ENCODE measurements around the gene SPATA46. TPM values are rescaled to one million over a fixed set of nuclear protein-coding genes. Genes with fewer than 3 reads are reported as not detected.

The SPATA46 gene
- total RNA-seq, 4 donors from 2014 or later: not detected

- in situ Hi-C loops (cut with MboI; ENCODE audit: low pct_ligation_motif_present in 1 of 4, low pct_unique_long_range_greater_than_20kb in 1 of 4, low sequenced_read_pairs in 3 of 4): no loop called here
- intact Hi-C loops (cut with DNase I; ENCODE audit: low total_unique reads): no loop called here
- WGBS, 2 donors (ENCODE audit: low coverage in 1 of 2): 82 to 90% methylated on average over 2 to 7 of the region's 7 CpGs
- no peak for DNase-seq
- Histone ChIP-seq H3K36me3 (no peaks in the 10 kb centered on the region), H3K4me1 (peaks cover 17 to 61% (median 31%) of the 10 kb centered on the region in 4 donors), H3K9me3 (no peaks in the 10 kb centered on the region), H3K4me3 (no peak overlapping the region), H3K27ac (peak overlapping the region; percentile 69 to 73 (median 72)), H3K27me3 (no peaks in the 10 kb centered on the region)
- no peak for TF ChIP-seq POLR2AphosphoS5 (IDR thresholded peaks at IDR 0.05)
These were observed 7.1 kb downstream of the SPATA46 start for GRCh38 chr1:162369571-162369970.

GRCh38 chr1:162368451-162368850 is 8.2 kb downstream of the SPATA46 start:
- Histone ChIP-seq H3K4me1 (peaks cover 17 to 61% (median 31%) of the 10 kb centered on the region in 4 donors), H3K27me3 (no peaks in the 10 kb centered on the region), H3K9me3 (no peaks in the 10 kb centered on the region), H3K36me3 (no peaks in the 10 kb centered on the region), H3K27ac (peak overlapping the region; percentile 69 to 73 (median 72)), H3K4me3 (no peak overlapping the region)
- DNase-seq: peak; percentile 71
- 44 to 50% methylated on average over 2 to 3 of the region's 4 CpGs for WGBS, 2 donors (ENCODE audit: low coverage in 1 of 2)
- intact Hi-C loops (cut with DNase I; ENCODE audit: low total_unique reads): no loop called here
- in situ Hi-C loops (cut with MboI; ENCODE audit: low pct_ligation_motif_present in 1 of 4, low pct_unique_long_range_greater_than_20kb in 1 of 4, low sequenced_read_pairs in 3 of 4): no loop called here
- no peak for TF ChIP-seq POLR2A (IDR thresholded peaks at IDR 0.05)
- no peak for TF ChIP-seq CTCF (IDR thresholded peaks at IDR 0.05)
- peak; percentile 29 for TF ChIP-seq EP300 (IDR thresholded peaks at IDR 0.05; ENCODE audit: low read depth)
- TF ChIP-seq POLR2AphosphoS5 (IDR thresholded peaks at IDR 0.05): peak in 2 of 3 donors; percentile 37 to 54

DNA sequence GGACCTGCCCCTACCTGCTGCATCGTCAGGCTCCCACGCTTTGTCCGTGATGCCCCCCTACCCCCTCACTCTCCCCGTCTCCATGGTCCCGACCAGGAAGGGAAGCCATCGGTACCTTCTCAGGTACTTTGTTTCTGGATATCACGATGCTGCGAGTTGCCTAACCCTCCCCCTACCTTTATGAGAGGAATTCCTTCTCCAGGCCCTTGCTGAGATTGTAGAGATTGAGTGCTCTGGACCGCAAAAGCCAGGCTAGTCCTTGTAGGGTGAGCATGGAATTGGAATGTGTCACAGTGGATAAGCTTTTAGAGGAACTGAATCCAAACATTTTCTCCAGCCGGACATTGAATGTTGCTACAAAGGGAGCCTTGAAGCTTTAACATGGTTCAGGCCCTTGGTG is 8.9 kb downstream of the SPATA46 start:
- Histone ChIP-seq H3K9me3 (no peaks in the 10 kb centered on the region), H3K4me3 (no peak overlapping the region), H3K27ac (peak overlapping the region; percentile 48 to 73 (median 70)), H3K27me3 (no peaks in the 10 kb centered on the region), H3K4me1 (peaks cover 16 to 57% (median 29%) of the 10 kb centered on the region in 4 donors), H3K36me3 (no peaks in the 10 kb centered on the region)
- intact Hi-C loops (cut with DNase I; ENCODE audit: low total_unique reads) (no loop called here), in situ Hi-C loops (cut with MboI; ENCODE audit: low pct_ligation_motif_present in 1 of 4, low pct_unique_long_range_greater_than_20kb in 1 of 4, low sequenced_read_pairs in 3 of 4) (no loop called here)
- 83 to 100% methylated on average over 2 to 10 of the region's 10 CpGs for WGBS, 2 donors (ENCODE audit: low coverage in 1 of 2)
- DNase-seq: no peak
- TF ChIP-seq CTCF (IDR thresholded peaks at IDR 0.05) (no peak), POLR2A (IDR thresholded peaks at IDR 0.05) (no peak), POLR2AphosphoS5 (IDR thresholded peaks at IDR 0.05) (no peak), EP300 (IDR thresholded peaks at IDR 0.05; ENCODE audit: low read depth) (no peak)

DNA sequence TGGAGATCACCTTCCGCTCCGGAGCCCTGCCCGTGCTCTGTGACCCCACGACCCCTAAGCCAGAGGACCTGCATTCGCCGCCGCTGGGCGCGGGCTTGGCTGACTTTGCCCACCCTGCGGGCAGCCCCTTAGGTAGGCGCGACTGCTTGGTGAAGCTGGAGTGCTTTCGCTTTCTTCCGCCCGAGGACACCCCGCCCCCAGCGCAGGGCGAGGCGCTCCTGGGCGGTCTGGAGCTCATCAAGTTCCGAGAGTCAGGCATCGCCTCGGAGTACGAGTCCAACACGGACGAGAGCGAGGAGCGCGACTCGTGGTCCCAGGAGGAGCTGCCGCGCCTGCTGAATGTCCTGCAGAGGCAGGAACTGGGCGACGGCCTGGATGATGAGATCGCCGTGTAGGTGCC is 9.6 kb downstream of the SPATA46 start:
- in situ Hi-C loops (cut with MboI; ENCODE audit: low pct_ligation_motif_present in 1 of 4, low pct_unique_long_range_greater_than_20kb in 1 of 4, low sequenced_read_pairs in 3 of 4): no loop called here
- no peaks in the 10 kb centered on the region for H3K27me3 ChIP-seq
- H3K9me3 ChIP-seq: no peaks in the 10 kb centered on the region
- H3K4me3 ChIP-seq: peak overlapping the region in 1 of 4 donors; percentile 33
- no peaks in the 10 kb centered on the region for H3K36me3 ChIP-seq
- no peak for DNase-seq
- H3K27ac ChIP-seq: peak overlapping the region in 2 of 4 donors; percentile 18 to 73
- 91% methylated on average over 36 of the region's 36 CpGs; no CpG with 5 or more reads in 1 of the 2 donors for WGBS, 2 donors (ENCODE audit: low coverage in 1 of 2)
- peaks cover 12 to 50% (median 26%) of the 10 kb centered on the region in 4 donors for H3K4me1 ChIP-seq
- intact Hi-C loops (cut with DNase I; ENCODE audit: low total_unique reads): no loop called here
- no peak for TF ChIP-seq CTCF (IDR thresholded peaks at IDR 0.05)
- TF ChIP-seq EP300 (IDR thresholded peaks at IDR 0.05; ENCODE audit: low read depth): no peak
- no peak for TF ChIP-seq POLR2AphosphoS5 (IDR thresholded peaks at IDR 0.05)
- no peak for TF ChIP-seq POLR2A (IDR thresholded peaks at IDR 0.05)

DNA sequence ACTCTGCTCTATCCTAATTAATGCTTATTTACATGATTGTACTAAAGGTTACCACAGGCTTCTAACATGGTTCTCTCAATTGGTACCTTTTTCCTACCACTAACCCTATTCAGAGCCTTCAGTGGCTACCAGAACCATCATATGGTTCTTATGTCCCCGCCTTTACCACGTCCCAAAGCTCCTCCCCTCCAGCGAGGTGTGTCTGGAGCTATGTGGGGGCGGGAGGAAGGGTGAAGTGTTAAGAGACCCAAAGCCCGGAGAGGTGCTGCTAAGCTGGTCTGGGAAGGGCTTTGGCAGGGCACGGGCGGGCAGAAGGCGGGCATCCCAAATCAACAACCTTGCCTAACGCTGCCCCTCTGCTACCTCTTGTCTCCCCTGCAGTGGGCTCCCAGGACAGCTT is 10.0 kb downstream of the SPATA46 start:
- Histone ChIP-seq H3K27me3 (no peaks in the 10 kb centered on the region), H3K9me3 (no peaks in the 10 kb centered on the region), H3K36me3 (no peaks in the 10 kb centered on the region), H3K4me3 (peak overlapping the region in 1 of 4 donors; percentile 33), H3K4me1 (peaks cover 12 to 46% (median 23%) of the 10 kb centered on the region in 4 donors), H3K27ac (peak overlapping the region in 2 of 4 donors; percentile 18 to 73)
- TF ChIP-seq POLR2A (IDR thresholded peaks at IDR 0.05): no peak
- no peak for TF ChIP-seq CTCF (IDR thresholded peaks at IDR 0.05)
- no peak for TF ChIP-seq POLR2AphosphoS5 (IDR thresholded peaks at IDR 0.05)
- TF ChIP-seq EP300 (IDR thresholded peaks at IDR 0.05; ENCODE audit: low read depth): no peak
- 83% methylated on average over 9 of the region's 9 CpGs; no CpG with 5 or more reads in 1 of the 2 donors for WGBS, 2 donors (ENCODE audit: low coverage in 1 of 2)
- DNase-seq: no peak
- in situ Hi-C loops (cut with MboI; ENCODE audit: low pct_ligation_motif_present in 1 of 4, low pct_unique_long_range_greater_than_20kb in 1 of 4, low sequenced_read_pairs in 3 of 4) (no loop called here), intact Hi-C loops (cut with DNase I; ENCODE audit: low total_unique reads) (no loop called here)
